Left lung (tissue), 10 donors: ENCODE data around the gene C19orf12. TPM values are rescaled to one million over a fixed set of nuclear protein-coding genes. Genes with fewer than 3 reads are reported as not detected.

ENCODE experiments used
- ATAC-seq: fragments of 200-7000 bp; cut with Tn5 transposase; one replicate; pipeline ENCODE4 v1.9.1; 2020; ENCODE audit warnings: moderate library complexity
- DNase-seq, 4 donors: peaks; one replicate each; pipeline ENCODE4 v3.0.0-alpha.2; 2013 to 2020
- H3K27ac ChIP-seq, 2 donors: fragments of 200-600 bp; sonication (generic) in 1 of 2; one replicate each; pipeline versions ENCODE4 v1.5.0 to v1.8.0; 2020 to 2021
- H3K27me3 ChIP-seq, 2 donors: fragments of 200-600 bp; sonication (generic) in 1 of 2; one replicate each; pipeline versions ENCODE4 v1.5.0 to v1.8.0; 2020 to 2021
- H3K36me3 ChIP-seq, 2 donors: fragments of 200-600 bp; sonication (generic) in 1 of 2; one replicate each; pipeline versions ENCODE4 v1.5.0 to v1.8.0; 2020 to 2021
- H3K4me1 ChIP-seq, 2 donors: fragments of 200-600 bp; one replicate each; pipeline ENCODE4 v1.8.0; 2021
- H3K4me3 ChIP-seq, 2 donors: fragments of 200-600 bp; sonication (generic) in 1 of 2; one replicate each; pipeline versions ENCODE4 v1.5.0 to v1.8.0; 2020 to 2021; ENCODE audit warnings: mild to moderate bottlenecking in 1 of 2
- H3K9me3 ChIP-seq, 2 donors: fragments of 200-600 bp; sonication (generic) in 1 of 2; one replicate each; pipeline versions ENCODE4 v1.5.0 to v1.8.0; 2020 to 2021
- CTCF ChIP-seq, 2 donors: fragments of 200-600 bp; sonication (generic) in 1 of 2; IDR thresholded peaks; one replicate each; pipeline versions ENCODE4 v1.5.0 to v1.8.0; 2021; ENCODE audit warnings: antibody characterized with exemption in 2 of 2
- intact Hi-C, 2 donors: fragments of 100-400 bp; cut with DNase I; formaldehyde crosslinking; loops; one replicate each; pipeline versions ENCODE4 v1.11.2 to v1.14.2; 2022
- polyA plus RNA-seq, 6 donors: library from polyadenylated mRNA; unstranded; fragments of 120-200 nt; gene quantifications; one replicate each; pipeline ENCODE4 v1.2.1, GENCODE V29; 2013; ENCODE audit not compliant: insufficient read length in 6 of 6
- total RNA-seq, 2 donors: library from RNA; stranded (reverse); fragmentation: NEBNext Ultra II Directional; extraction: Animal tissue kit (Norgen Biotek cat#: 25700); gene quantifications; one replicate each; pipeline ENCODE4 v1.2.1, GENCODE V29; 2021
- donor health status: DM: no; HTN: yes; CAD: no.
- donor health status: DM: no; HTN: no; CAD: no.

C19orf12 gene
- total and polyA plus RNA-seq, 8 donors, result 18.6 to 25.6 (median 21.7) TPM

- Histone ChIP-seq H3K27me3 (peaks cover 0 to 12% of the 10 kb centered on the region in 2 donors), H3K9me3 (no peaks in the 10 kb centered on the region), H3K4me1 (peaks cover 13 to 57% of the 10 kb centered on the region in 2 donors), H3K4me3 (peak overlapping the region; percentile 61 to 68), H3K27ac (peak overlapping the region; percentile 77 to 81), H3K36me3 (no peaks in the 10 kb centered on the region)
- ATAC-seq, result peak; percentile 26
- TF ChIP-seq CTCF (IDR thresholded peaks at IDR 0.05), result no peak
- intact Hi-C loops, result no loop called here
- DNase-seq, result peak in 1 of 4 donors; percentile 70
These were observed 49.1 kb downstream of the C19orf12 start for GRCh38 chr19:29665826-29666577.

- Histone ChIP-seq H3K4me1 (peaks cover 13 to 50% of the 10 kb centered on the region in 2 donors), H3K9me3 (no peaks in the 10 kb centered on the region), H3K27me3 (peaks cover 0 to 12% of the 10 kb centered on the region in 2 donors), H3K4me3 (peak within 1 kb of the TSS; percentile 61 to 68), H3K27ac (peak within 1 kb of the TSS; percentile 77 to 81), H3K36me3 (no peaks in the 10 kb centered on the region)
- ATAC-seq, result peak; percentile 97
- DNase-seq, result peak; percentile 77 to 96 (median 87)
- TF ChIP-seq CTCF (IDR thresholded peaks at IDR 0.05), result no peak
- intact Hi-C loops, result no loop called here
These were observed 49.7 kb downstream of the C19orf12 start, which contains the start of gene PLEKHF1 for GRCh38 chr19:29665215-29665825. PLEKHF1 (plus strand) TSS chr19:29665461; CDS start chr19:29673840, 8,379 bp downstream.

- H3K27ac ChIP-seq, result peak overlapping the region; percentile 77 to 81
- DNase-seq (no peak), ATAC-seq (no peak)
- peaks cover 13 to 47% of the 10 kb centered on the region in 2 donors for H3K4me1 ChIP-seq
- H3K27me3 ChIP-seq, result peaks cover 0 to 12% of the 10 kb centered on the region in 2 donors
- H3K9me3 ChIP-seq, result no peaks in the 10 kb centered on the region
- no peaks in the 10 kb centered on the region for H3K36me3 ChIP-seq
- peak overlapping the region; percentile 61 to 68 for H3K4me3 ChIP-seq
- intact Hi-C loops, result no loop called here
- TF ChIP-seq CTCF (IDR thresholded peaks at IDR 0.05), result no peak
These were observed 50.3 kb downstream of the C19orf12 start for GRCh38 chr19:29664753-29665214.

- Histone ChIP-seq H3K4me3 (peak overlapping the region in 1 of 2 donors; percentile 68), H3K36me3 (no peaks in the 10 kb centered on the region), H3K27me3 (peaks cover 0 to 12% of the 10 kb centered on the region in 2 donors), H3K4me1 (peaks cover 13 to 40% of the 10 kb centered on the region in 2 donors), H3K9me3 (no peaks in the 10 kb centered on the region), H3K27ac (peak overlapping the region in 1 of 2 donors; percentile 89)
- intact Hi-C loops, result no loop called here
- DNase-seq (peak in 1 of 4 donors; percentile 61), ATAC-seq (no peak)
- no peak for TF ChIP-seq CTCF (IDR thresholded peaks at IDR 0.05)
These were observed 51.0 kb downstream of the C19orf12 start for GRCh38 chr19:29663861-29664752.
